GM19035 (cell line): ENCODE measurements around the gene TF.
"Not testable (repeated sequence)": the region's sequence is repeated elsewhere in the genome, so short reads cannot be mapped to it uniquely, and the experiment has no call there.

Experiments used
- ATAC-seq: cut with Tn5 transposase; IDR thresholded peaks from one replicate; pipeline ENCODE4 v1.9.1; 2021; ENCODE audit not compliant: unreplicated experiment

Gene TF

GRCh38 chr3:133745981-133746711 lies at the start of gene TF:
TF (plus strand) TSS chr3:133746393; CDS start chr3:133746441, 48 bp downstream.
- no peak for ATAC-seq

DNA sequence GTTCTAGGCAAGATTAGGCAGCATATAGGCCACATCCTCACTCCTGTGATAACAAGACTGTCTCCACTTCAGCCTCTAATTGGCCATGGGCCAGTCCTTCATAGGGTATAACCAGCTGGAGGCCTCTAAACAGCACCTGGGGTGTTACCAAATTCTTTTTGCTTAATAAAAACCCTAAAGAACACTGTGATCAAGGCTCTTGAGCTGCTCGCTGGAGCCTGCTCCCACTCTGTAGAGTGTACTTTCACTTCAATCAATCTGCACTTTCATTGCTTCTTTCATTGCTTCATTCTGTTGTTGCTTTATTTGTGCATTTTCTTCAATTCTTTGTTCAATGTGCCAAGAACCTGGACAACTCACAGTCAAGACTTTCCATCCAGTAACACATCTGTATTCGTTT lies 48.2 kb upstream of the TF start:
- ATAC-seq = no peak

GRCh38 chr3:133699467-133699866 lies 46.7 kb upstream of the TF start:
- ATAC-seq = no peak

DNA sequence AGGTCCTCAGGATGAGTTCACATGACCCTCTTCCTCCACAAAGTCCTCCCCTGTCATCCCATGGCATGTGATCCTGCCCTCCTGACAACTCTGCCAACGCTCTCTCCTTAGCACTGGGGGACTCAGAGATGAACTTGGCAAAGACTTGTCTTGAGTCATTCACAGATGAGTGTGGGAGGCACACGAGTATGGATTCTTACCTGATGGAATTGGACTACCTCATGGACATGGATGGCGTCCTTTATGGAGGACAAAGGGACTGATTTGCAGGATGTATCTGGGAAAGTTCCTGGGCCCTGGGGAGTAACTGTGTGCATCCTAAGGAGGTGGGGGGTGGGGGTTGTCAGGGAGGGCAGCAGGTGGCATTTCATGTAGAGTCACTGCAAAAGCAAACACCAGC lies 46.3 kb upstream of the TF start:
- no peak for ATAC-seq

DNA sequence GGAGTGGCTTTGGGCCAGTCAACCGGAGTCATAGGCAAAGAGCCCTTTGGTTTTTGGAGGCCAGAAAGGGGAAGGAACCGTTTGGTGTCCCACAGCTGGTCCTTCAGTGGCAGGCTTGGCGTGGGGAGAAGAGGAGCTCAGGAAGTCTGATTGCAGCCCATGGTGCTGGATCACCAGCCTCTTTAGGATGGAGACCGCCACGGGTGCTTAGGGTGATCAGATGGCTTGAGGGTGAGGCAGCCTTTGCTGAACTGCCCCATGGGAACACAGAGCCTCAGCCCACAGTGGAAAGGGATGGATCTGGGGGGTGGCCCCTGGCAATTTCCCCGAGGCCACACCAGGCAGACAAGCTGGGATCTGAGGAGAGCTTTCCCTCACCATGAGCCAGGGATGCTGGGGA lies 45.8 kb upstream of the TF start:
- no peak for ATAC-seq

- no peak for ATAC-seq
Measured at GRCh38 chr3:133701435-133702358, 44.5 kb upstream of the TF start.

- ATAC-seq = no peak
Measured at GRCh38 chr3:133703915-133704314, 42.3 kb upstream of the TF start.

GRCh38 chr3:133706033-133706432 lies 40.2 kb upstream of the TF start:
- no peak for ATAC-seq

DNA sequence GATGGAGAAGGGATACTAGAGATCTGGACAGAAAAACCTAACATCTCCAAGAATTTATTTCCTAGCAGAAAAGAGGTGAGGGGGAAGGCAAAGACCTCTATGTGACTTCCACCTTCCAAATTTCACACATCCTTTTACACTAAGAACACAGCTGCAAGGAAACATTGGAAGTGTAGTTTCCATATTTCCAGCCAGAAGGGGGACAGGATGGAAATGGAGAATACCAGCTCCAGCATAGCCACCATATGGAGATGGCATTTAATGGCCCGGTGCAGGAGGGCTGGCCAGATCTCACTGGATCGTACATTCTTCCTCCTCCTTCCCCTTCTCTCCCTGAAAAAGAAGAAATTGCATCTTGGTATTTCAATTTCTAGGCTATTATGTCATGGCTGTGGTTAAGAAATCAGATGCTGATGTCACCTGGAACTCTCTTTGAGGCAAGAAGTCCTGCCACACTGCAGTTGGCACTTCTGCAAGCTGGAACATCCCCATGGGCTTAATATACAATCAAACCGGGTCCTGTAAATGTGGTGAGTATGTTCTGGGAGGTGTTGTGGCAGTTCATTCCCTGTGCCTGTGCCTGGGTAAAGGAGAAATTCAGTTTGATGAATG lies 36.9 kb upstream of the TF start:
- ATAC-seq = no peak

DNA sequence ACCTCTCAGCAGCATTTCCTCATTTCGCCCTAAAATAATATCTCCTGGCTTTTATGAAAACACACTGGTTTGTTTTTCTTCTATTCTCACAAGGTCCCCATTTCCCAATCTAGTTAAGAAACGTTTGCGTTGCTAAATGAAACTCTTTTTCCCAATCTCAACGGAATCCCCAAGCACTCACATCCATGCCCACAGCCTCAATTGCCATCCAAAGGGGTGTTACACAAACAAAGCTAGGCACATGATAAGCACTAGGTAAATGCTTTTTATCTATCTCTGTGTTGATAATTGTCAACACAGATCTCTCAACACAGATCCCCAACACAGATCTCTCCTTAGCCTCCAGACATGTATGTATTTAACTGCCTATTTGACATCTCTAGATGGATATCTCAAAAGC lies 35.2 kb upstream of the TF start:
- ATAC-seq = no peak

DNA sequence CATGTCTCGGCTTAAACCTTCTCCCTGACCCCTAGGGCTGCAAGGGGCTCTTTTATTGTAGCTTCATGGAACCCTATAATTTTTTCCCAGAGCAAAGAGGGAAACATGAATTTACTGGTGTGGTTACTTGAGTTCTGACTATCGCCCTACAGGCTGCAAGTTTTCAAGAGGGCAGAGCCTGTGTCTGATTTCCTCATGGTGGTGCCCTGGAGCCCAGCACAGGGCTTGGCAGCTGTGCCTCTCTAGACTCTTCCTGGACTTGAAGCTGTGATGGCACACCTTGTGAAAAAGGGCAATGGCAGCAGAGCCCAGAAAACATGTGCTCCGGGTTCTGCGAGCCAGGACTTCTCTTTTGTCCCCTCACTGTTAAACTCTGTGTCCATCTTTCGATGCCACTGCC lies 34.2 kb upstream of the TF start:
- ATAC-seq = no peak

- no peak for ATAC-seq
Measured at GRCh38 chr3:133713347-133713746, 32.8 kb upstream of the TF start.

DNA sequence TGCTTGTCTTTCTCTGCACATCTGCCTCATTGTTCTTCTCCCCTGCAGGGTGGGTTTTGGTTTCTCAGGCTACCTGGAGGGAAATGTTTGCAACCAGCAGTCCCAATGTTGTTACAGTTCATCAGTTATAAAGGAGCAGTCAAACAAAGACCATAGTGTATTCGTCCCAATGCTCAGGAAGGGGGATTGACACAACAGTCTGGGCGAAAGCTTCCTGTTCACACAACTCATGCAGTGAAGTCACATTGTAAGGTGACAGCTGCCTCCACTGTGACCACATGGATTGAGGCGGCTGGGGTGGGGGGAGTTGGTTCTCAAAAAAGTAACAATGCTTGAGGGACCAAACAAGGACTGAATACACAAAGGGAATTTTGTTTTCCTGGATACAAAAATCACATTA lies 28.8 kb upstream of the TF start:
- no peak for ATAC-seq

DNA sequence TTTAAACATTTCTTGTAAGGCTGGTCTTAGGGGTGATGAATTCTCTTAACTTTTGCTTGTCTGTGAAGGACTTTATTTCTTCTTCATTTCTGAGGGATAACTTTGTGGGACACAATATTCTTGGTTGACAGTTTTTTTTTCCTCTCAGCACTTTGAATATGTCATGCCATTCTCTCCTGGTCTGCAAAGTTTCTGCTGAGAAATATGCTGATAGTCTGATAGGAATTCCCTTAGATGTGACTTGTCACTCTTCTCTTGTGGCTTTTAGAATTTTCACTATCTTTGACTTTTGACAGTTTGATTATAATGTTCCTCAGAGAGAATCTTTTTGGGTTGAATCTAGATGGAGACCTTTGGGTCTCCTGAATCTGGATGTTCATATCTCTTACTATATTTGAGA lies 23.3 kb upstream of the TF start:
- ATAC-seq = no peak

GRCh38 chr3:133730993-133731392 lies 15.2 kb upstream of the TF start:
- ATAC-seq = no peak

- ATAC-seq = not testable (repeated sequence)
Measured at GRCh38 chr3:133732231-133732630, 14.0 kb upstream of the TF start.

- ATAC-seq = no peak
Measured at GRCh38 chr3:133733226-133733625, 13.0 kb upstream of the TF start.

DNA sequence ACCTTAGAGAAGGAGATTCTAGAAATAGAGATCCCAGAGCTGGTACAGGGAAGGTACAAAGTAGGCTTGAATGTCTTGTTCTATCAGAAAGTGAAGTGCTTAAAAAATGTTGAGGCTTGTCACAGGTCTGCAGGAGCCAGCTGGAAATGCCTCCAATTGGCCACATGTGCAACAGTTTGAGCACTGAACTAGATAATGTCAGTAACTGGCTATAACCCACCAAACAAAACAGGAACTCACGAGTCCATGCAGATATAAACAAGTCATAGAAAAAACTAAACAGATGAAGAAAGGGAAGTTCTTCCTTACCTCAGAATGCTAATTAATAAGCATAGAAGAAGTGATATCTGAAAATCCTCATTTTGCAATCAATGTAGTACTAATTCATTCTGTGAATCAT lies 11.9 kb upstream of the TF start:
- ATAC-seq = no peak

DNA sequence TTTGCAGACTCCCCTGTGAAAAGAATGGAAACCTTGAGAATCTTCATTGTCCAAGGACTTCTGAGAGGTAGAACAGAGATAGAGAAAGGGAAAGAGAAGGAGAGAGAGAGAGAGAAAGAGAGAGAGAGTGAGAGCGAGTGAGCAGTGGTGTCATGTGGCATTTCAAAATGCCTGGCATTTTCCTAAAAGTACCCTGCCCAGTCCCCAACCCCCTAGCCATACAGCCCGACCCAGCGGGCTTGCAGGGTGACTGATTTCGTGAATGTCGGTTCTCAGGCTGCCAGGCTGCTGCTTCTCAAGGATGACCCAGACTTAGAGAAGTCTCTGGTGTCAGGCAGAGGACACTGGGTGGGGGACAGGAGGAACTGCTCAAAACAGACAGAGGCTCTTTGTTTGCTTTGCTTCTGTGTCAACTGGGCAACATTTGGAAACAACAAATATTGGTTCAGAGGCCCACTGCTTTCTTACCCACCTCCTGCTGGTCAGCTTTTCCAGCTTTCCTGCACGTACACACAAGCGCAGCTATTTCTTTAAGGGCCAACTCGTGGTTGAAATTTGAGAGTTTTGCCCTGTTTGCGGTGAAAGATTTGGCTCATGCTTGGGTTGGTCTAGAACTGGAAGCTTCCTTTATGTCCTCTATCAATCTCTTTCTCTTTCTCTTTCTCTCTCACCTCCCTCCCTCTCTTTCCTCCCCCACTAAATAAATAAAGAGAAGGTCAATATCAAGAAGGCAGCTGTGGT lies 3.7 kb upstream of the TF start:
- no peak for ATAC-seq

GRCh38 chr3:133744241-133744640 lies 2.0 kb upstream of the TF start:
- no peak for ATAC-seq

- no peak for ATAC-seq
Measured at GRCh38 chr3:133745108-133745507, 1.1 kb upstream of the TF start.
